Heart right ventricle (tissue), 16 donors: ENCODE measurements around the gene DNAJC3. TPM values are rescaled to one million over a fixed set of nuclear protein-coding genes. Genes with fewer than 3 reads are reported as not detected.
A peak's percentile ranks its signal among the peaks of the same experiment; 100 is the strongest.
"Not testable (repeated sequence)": the region's sequence is repeated elsewhere in the genome, so short reads cannot be mapped to it uniquely, and the experiment has no call there.

ENCODE experiments used
- ATAC-seq, 8 donors: fragments of 200-7000 bp; cut with Tn5 transposase; one replicate each; pipeline ENCODE4 v1.9.1; 2020; ENCODE audit warnings: mild to moderate bottlenecking in 8 of 8, moderate library complexity in 8 of 8, moderate number of reproducible peaks in 1 of 8
- DNase-seq, 2 donors: peaks; one replicate each; pipeline ENCODE4 v3.0.0-alpha.2; 2020
- H3K27ac ChIP-seq, 10 donors: fragments of 200-600 bp; sonication (generic) in 2 of 10; one replicate each; pipeline versions ENCODE4 v1.5.0 to v1.8.0; 2020 to 2022; ENCODE audit warnings: mild to moderate bottlenecking in 3 of 10
- H3K27me3 ChIP-seq, 7 donors: fragments of 200-600 bp; one replicate each; pipeline ENCODE4 v1.8.0; 2021 to 2022; ENCODE audit warnings: mild to moderate bottlenecking in 2 of 7
- H3K36me3 ChIP-seq, 9 donors: fragments of 200-600 bp; sonication (generic) in 1 of 9; one replicate each; pipeline versions ENCODE4 v1.5.0 to v1.8.0; 2020 to 2022; ENCODE audit warnings: mild to moderate bottlenecking in 2 of 9
- H3K4me1 ChIP-seq, 9 donors: fragments of 200-600 bp; sonication (generic) in 1 of 9; one replicate each; pipeline versions ENCODE4 v1.5.0 to v1.8.0; 2020 to 2022; ENCODE audit warnings: mild to moderate bottlenecking in 4 of 9
- H3K4me3 ChIP-seq, 10 donors: fragments of 200-600 bp; sonication (generic) in 2 of 10; one replicate each; pipeline versions ENCODE4 v1.5.0 to v1.8.0; 2020 to 2022; ENCODE audit warnings: mild to moderate bottlenecking in 7 of 10, moderate library complexity in 2 of 10
- H3K9me3 ChIP-seq, 11 donors: fragments of 200-600 bp in 10 of 11; sonication (generic) in 2 of 11; one replicate each; pipeline versions ENCODE4 v1.5.0 to v1.8.0; 2013 to 2022; ENCODE audit warnings: mild to moderate bottlenecking in 2 of 11, control low read depth in 1 of 11, moderate library complexity in 1 of 11
- WGBS, 2 donors: extraction: QIAGEN DNeasy Blood & Tissue Kit; methylation state at CpG; one replicate each; pipeline ENCODE4 v1.1.7; 2013; ENCODE audit warnings: inconsistent platforms in 1 of 2; 5-methylcytosine and 5-hydroxymethylcytosine counted together
- intact Hi-C, 10 donors: fragments of 100-400 bp; cut with DNase I; formaldehyde crosslinking; loops; one replicate each; pipeline versions ENCODE4 v1.11.1 to v1.14.2; 2022
- polyA plus RNA-seq, 2 donors: library from polyadenylated mRNA; stranded (reverse); fragments of 200-250 nt; gene quantifications; one replicate each; pipeline ENCODE4 v1.2.3, GENCODE V29; 2013
- total RNA-seq, 10 donors: library from RNA; stranded (reverse); fragmentation: NEBNext Ultra II Directional in 3 of 10; extraction: Animal tissue kit (Norgen Biotek cat#: 25700) in 3 of 10; gene quantifications; one replicate each; pipeline versions ENCODE4 v1.2.1 to v1.2.4, GENCODE V29; 2021 to 2023
- TF ChIP-seq, protein P1 (sequence below), 9 donors: fragments of 200-600 bp; sonication (generic) in 2 of 9; IDR thresholded peaks; one replicate each; pipeline versions ENCODE4 v1.5.0 to v1.8.0; 2021 to 2022; ENCODE audit warnings: antibody characterized with exemption in 9 of 9, mild to moderate bottlenecking in 5 of 9, moderate library complexity in 1 of 9
- donor health status: Arrhythmogenic right ventricular cardiomyopathy.
- donor health status: ischemic (EF 13 %, LVEDD 7.1; RV severe dilation, severe dysfunction).
- donor health status: healthy with polysubstance abuse.
- donor health status: DM: no; HTN: yes; CAD: no.
- donor health status: DM: no; HTN: no; CAD: no.
- donor health status: ischemic (EF 25% LVEDD 6.9; RV normal size, moderate dysfunction).
- donor health status: ischemic (EF 25% LVEDD 5.7; RV mildly dilated, moderate dysfunction).
- donor health status: healthy.
- donor health status: DM: yes; HTN: yes; CAD: no.
- donor health status: Ischemic cardiomyopathy.
- donor health status: ischemic (EF 35%, LVEDD 5.7; RV mildly dilated, moderate dysfunction).
- donor health status: nonischemic (EF 11% LVEDD 7.7; RV severe dilation, severe dysfunction).
- donor health status: DM: yes; HTN: yes; CAD: no.
- donor health status: PGD.
- donor health status: ischemic (EF 29% LVEDD 5.4; RV normal size, mild dysfunction).
- donor health status: nonischemic (EF 23%, LVEDD 6.1; RV moderate dilation, normal function).

Gene DNAJC3
- total and polyA plus RNA-seq, 12 donors = 9.3 to 40.9 (median 31.2) TPM

DNA sequence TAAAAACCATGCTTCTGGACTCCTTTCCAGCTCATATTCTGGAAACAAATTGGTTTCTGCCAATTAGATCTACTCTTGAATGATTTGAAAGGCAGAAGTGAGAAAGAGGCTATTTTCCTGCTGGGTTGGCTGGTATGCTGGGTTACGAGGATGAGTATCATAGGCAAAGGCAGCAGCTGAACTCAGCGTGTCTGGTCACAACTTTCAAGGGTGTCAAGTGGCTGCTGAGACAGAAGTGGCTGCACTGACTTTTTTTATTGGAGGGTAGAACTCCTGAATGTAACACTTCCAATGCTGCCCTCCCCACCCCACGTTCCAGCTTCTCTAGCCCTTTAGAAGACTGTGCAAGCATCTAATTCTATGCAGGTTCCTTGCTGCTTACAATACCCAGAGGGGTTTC, 24.1 kb upstream of the DNAJC3 start:
- intact Hi-C loops = loop anchor here in 3 of 10 donors (10.0 kb wide), 2 partner anchors 118 to 158 kb away; no protein-coding TSS in a partner anchor
- Histone ChIP-seq H3K4me1 (no peaks in the 10 kb centered on the region), H3K9me3 (no peaks in the 10 kb centered on the region), H3K27me3 (peaks cover 0 to 12% (median 0%) of the 10 kb centered on the region in 7 donors), H3K4me3 (no peak overlapping the region), H3K27ac (no peak overlapping the region), H3K36me3 (no peaks in the 10 kb centered on the region)
- DNase-seq (no peak), ATAC-seq (peak in 1 of 8 donors; percentile 48)
- TF ChIP-seq, protein P1, sequence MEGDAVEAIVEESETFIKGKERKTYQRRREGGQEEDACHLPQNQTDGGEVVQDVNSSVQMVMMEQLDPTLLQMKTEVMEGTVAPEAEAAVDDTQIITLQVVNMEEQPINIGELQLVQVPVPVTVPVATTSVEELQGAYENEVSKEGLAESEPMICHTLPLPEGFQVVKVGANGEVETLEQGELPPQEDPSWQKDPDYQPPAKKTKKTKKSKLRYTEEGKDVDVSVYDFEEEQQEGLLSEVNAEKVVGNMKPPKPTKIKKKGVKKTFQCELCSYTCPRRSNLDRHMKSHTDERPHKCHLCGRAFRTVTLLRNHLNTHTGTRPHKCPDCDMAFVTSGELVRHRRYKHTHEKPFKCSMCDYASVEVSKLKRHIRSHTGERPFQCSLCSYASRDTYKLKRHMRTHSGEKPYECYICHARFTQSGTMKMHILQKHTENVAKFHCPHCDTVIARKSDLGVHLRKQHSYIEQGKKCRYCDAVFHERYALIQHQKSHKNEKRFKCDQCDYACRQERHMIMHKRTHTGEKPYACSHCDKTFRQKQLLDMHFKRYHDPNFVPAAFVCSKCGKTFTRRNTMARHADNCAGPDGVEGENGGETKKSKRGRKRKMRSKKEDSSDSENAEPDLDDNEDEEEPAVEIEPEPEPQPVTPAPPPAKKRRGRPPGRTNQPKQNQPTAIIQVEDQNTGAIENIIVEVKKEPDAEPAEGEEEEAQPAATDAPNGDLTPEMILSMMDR (IDR thresholded peaks at IDR 0.05) = no peak
- WGBS, 2 donors = 36 to 41% methylated on average over 3 of the region's 3 CpGs

DNA sequence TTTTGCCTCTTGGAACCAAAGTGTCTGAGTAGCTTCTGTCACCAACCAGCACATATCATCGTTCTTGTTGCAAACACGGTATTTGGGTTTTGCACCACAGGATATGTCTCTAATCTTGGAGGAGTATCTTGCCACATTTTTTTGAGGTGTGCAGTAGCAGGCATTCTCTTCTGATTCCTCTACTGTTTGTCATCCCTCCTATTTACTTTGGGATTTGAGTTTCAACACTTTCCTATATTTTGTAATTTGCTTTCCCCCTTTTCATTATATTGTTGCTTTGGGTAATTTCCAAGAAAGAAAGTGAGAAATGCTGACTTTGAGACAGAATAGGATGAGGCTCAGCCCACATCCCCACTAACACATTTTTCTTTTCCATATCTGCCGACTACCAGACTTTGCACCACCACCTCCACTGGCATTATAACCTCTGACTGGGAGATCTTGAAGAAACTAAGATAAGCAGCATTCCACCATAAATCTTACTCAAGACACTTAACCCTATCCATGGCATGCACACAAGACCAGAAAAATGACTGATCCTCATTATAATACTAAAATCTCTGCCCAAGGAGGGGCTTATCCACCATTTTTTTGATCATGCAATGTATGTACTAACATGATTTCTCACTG, 20.4 kb upstream of the DNAJC3 start:
- peaks cover 0 to 7% (median 0%) of the 10 kb centered on the region in 11 donors for H3K9me3 ChIP-seq
- no peak for DNase-seq
- no peak overlapping the region for H3K27ac ChIP-seq
- TF ChIP-seq, protein P1 (IDR thresholded peaks at IDR 0.05) = no peak
- WGBS, 2 donors = 62 to 63% methylated on average over 3 of the region's 3 CpGs
- intact Hi-C loops = loop anchor here in 3 of 10 donors (10.0 kb wide), 2 partner anchors 122 to 162 kb away; no protein-coding TSS in a partner anchor
- no peaks in the 10 kb centered on the region for H3K4me1 ChIP-seq
- no peak for ATAC-seq
- peaks cover 0 to 7% (median 0%) of the 10 kb centered on the region in 7 donors for H3K27me3 ChIP-seq
- H3K4me3 ChIP-seq = no peak overlapping the region
- no peaks in the 10 kb centered on the region for H3K36me3 ChIP-seq

DNA sequence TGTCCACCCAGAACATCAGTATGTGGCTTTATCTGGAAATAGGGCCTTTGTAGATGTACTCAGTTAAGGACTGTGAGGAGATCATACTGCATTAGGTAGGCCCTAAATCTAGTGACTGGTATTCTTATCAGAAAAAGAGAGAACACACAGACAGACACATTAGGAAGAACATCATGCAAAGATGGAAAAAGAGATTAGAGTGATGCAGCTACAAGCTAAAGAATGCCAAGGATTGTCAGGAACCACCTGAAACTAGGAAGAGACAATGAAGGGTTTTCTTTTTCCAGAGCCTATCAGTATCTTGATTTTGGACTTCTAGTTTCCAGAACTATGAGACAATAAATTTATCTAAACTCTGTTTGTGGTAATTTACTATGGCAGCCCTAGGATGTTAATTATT, 17.4 kb upstream of the DNAJC3 start:
- no peak for ATAC-seq
- Histone ChIP-seq H3K27me3 (peaks cover 0 to 7% (median 0%) of the 10 kb centered on the region in 7 donors), H3K4me1 (no peaks in the 10 kb centered on the region), H3K27ac (no peak overlapping the region), H3K4me3 (no peak overlapping the region), H3K36me3 (no peaks in the 10 kb centered on the region), H3K9me3 (peaks cover 0 to 12% (median 0%) of the 10 kb centered on the region in 11 donors)
- intact Hi-C loops = loop anchor here in 3 of 10 donors (10.0 kb wide), 2 partner anchors 125 to 165 kb away; no protein-coding TSS in a partner anchor
- TF ChIP-seq, protein P1 (IDR thresholded peaks at IDR 0.05) = no peak
- no peak for DNase-seq

DNA sequence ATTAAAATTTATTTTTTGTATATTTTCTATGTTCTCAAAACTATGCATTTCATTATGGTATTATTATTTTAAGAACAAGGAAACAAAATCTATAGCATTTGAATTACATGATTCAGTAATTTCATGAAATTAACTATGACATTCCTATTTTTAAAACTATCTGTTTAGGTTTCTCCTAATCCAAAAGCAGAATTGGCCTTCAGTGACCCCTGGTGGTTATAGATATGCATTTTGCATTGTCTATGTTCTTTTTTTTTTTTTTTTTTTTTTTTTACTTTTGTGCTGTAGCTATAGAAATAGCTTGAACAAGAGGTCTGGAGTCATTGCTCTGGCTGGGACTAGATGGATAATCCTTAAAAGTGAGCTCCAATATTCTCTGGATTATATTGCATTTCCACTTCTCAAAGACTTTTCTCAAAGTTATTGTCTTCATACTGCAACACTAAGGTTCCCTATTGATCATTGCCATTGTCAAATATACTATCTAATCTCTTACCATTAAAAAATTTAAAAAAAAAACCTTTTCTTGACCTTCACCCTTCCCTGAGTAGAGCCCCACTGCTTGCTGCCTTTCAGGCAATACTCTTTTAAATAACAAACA, 15.9 kb upstream of the DNAJC3 start:
- intact Hi-C loops = loop anchor here in 7 of 10 donors (5.0 to 10.0 kb wide), 5 partner anchors 39 to 169 kb away; no protein-coding TSS in a partner anchor
- no peaks in the 10 kb centered on the region for H3K4me1 ChIP-seq

GRCh38 chr13:95667235-95667634, 9.7 kb upstream of the DNAJC3 start:
- H3K27me3 ChIP-seq, H3K4me1 ChIP-seq, H3K27ac ChIP-seq, DNase-seq, H3K4me3 ChIP-seq, ATAC-seq, H3K36me3 ChIP-seq: not testable (repeated sequence)
- peaks cover 0 to 84% (median 50%) of the 10 kb centered on the region in 11 donors for H3K9me3 ChIP-seq
- intact Hi-C loops = loop anchor here in 4 of 10 donors (10.0 kb wide), 2 partner anchors 132 to 172 kb away; no protein-coding TSS in a partner anchor

More for the DNA sequence above, 15.9 kb upstream of the DNAJC3 start:
- DNase-seq (no peak), ATAC-seq (no peak)
- TF ChIP-seq, protein P1 (IDR thresholded peaks at IDR 0.05) = peak; percentile 26 to 67 (median 58)
- Histone ChIP-seq H3K27ac (no peak overlapping the region), H3K27me3 (peaks cover 0 to 5% (median 0%) of the 10 kb centered on the region in 7 donors), H3K4me3 (no peak overlapping the region), H3K9me3 (peaks cover 0 to 27% (median 12%) of the 10 kb centered on the region in 11 donors), H3K36me3 (no peaks in the 10 kb centered on the region)
